ENCODE results near the gene SRRD. TPM values are rescaled to one million over a fixed set of nuclear protein-coding genes. Genes with fewer than 3 reads are reported as not detected.

SRRD gene
- total and polyA plus RNA-seq, 10 donors: 9.9 to 21.1 (median 17.9) TPM

- Histone ChIP-seq H3K27ac (no peak overlapping the region), H3K4me3 (no peak overlapping the region), H3K36me3 (peaks cover 8 to 100% (median 86%) of the 10 kb centered on the region in 6 donors), H3K27me3 (replicated peaks in 1 of 7) (no peaks in the 10 kb centered on the region), H3K9me3 (no peaks in the 10 kb centered on the region), H3K4me1 (peaks cover 0 to 17% (median 3%) of the 10 kb centered on the region in 6 donors)
- no peak for TF ChIP-seq POLR2A (IDR thresholded peaks at IDR 0.05)
- TF ChIP-seq CTCF (IDR thresholded peaks at IDR 0.05 in 8 of 11, conservative IDR thresholded peaks at IDR 0.05 in 3 of 11): no peak
- no peak for TF ChIP-seq POLR2AphosphoS5 (IDR thresholded peaks at IDR 0.05)
- intact Hi-C loops (cut with DNase I; ENCODE audit: low total_unique reads): loop anchor here (10.0 kb wide), 1 partner anchor 67 kb away; no protein-coding TSS in a partner anchor
- WGBS, 5 donors: 89 to 96% (median 94%) methylated on average over 5 of the region's 5 CpGs
- DNase-seq: no peak
Measured at GRCh38 chr22:26462051-26462450, 21.6 kb upstream of the SRRD start.

DNA sequence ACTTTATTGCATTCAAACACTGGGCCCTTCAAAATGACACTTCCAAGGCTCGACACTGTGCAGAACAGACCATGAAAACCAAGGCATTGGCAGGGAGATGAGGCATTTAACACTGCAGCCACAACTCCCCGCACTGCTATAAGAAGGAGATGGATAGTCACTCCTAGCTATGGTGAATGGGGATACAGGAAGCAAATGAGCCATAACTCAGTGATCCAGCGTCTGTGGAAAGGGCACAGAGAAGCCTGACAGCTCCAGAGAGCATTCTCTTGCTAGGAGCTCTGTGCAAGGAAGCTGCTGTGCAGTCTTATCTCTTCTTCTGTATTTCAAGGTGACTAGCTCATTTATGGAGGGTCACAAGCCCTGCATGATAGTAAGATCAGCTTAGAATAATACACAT is 21.0 kb upstream of the SRRD start:
- TF ChIP-seq POLR2AphosphoS5 (IDR thresholded peaks at IDR 0.05) (no peak), POLR2A (IDR thresholded peaks at IDR 0.05) (no peak), CTCF (IDR thresholded peaks at IDR 0.05 in 8 of 11, conservative IDR thresholded peaks at IDR 0.05 in 3 of 11) (no peak)
- DNase-seq: no peak
- no peaks in the 10 kb centered on the region for H3K9me3 ChIP-seq
- no peaks in the 10 kb centered on the region for H3K27me3 ChIP-seq (replicated peaks in 1 of 7)
- WGBS, 5 donors: 87 to 94% (median 90%) methylated on average over 3 of the region's 3 CpGs
- intact Hi-C loops (cut with DNase I; ENCODE audit: low total_unique reads): loop anchor here (10.0 kb wide), 1 partner anchor 68 kb away; no protein-coding TSS in a partner anchor
- peaks cover 0 to 17% (median 3%) of the 10 kb centered on the region in 6 donors for H3K4me1 ChIP-seq
- H3K27ac ChIP-seq: no peak overlapping the region
- H3K36me3 ChIP-seq: peaks cover 3 to 100% (median 86%) of the 10 kb centered on the region in 6 donors
- H3K4me3 ChIP-seq: no peak overlapping the region

DNA sequence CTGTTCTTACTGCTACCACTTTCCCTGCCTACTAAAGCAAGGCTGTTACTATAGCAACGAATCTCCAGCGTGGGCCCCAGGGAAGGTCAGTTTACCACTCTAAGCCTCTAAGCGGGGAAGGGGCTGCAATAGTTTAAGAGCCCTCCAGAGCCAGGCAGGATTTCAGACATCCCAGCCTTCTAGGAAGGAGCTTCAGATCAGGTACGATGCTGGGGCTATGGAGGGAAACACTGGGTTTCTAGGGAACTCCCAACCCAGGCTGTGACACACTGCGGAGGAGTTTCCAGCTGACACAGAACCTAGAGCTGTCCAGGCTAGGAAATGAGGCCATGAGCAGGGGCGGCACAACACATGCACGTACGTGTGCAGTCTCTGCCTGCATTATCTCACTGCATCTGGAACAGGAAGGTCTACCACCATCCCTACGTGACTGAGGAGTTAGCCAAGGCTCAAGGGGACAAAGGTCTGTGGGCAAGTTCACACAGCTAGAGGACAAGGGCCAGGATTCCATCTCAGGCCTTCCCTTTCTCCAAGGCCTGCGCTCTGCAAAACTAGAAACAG is 20.5 kb upstream of the SRRD start:
- 81 to 87% (median 83%) methylated on average over 6 to 10 of the region's 10 CpGs for WGBS, 5 donors
- no peak overlapping the region for H3K4me3 ChIP-seq
- intact Hi-C loops (cut with DNase I; ENCODE audit: low total_unique reads): loop anchor here (10.0 kb wide), 1 partner anchor 68 kb away; no protein-coding TSS in a partner anchor
- DNase-seq: no peak
- peaks cover 2 to 100% (median 86%) of the 10 kb centered on the region in 6 donors for H3K36me3 ChIP-seq
- no peaks in the 10 kb centered on the region for H3K27me3 ChIP-seq (replicated peaks in 1 of 7)
- H3K9me3 ChIP-seq: no peaks in the 10 kb centered on the region
- TF ChIP-seq POLR2AphosphoS5 (IDR thresholded peaks at IDR 0.05) (no peak), POLR2A (IDR thresholded peaks at IDR 0.05) (no peak), CTCF (IDR thresholded peaks at IDR 0.05 in 8 of 11, conservative IDR thresholded peaks at IDR 0.05 in 3 of 11) (no peak)
- H3K27ac ChIP-seq: no peak overlapping the region
- H3K4me1 ChIP-seq: peaks cover 0 to 17% (median 3%) of the 10 kb centered on the region in 6 donors

DNA sequence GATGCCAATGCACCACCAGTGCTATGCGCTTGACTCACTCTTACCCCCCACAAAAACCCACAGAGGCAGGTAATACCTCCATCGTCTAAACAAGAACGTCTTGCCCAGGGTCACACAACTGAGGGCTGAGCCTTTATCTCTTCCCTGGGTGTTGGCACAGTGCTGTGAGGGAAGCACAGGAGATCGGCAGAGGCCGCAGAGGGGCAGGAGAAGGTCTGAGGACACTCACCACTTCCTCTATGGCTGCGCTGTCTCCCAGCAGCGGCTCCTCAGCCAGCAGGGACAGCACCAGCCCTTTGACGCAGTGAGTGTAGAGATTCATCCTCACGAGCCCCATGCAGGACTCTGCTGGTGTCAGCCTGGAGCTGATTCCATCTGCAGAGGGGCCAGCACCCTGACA is 20.0 kb upstream of the SRRD start:
- Histone ChIP-seq H3K4me3 (no peak overlapping the region), H3K4me1 (peaks cover 0 to 17% (median 3%) of the 10 kb centered on the region in 6 donors), H3K27me3 (replicated peaks in 1 of 7) (no peaks in the 10 kb centered on the region), H3K36me3 (peaks cover 2 to 100% (median 86%) of the 10 kb centered on the region in 6 donors), H3K9me3 (no peaks in the 10 kb centered on the region), H3K27ac (no peak overlapping the region)
- 61 to 83% (median 74%) methylated on average over 7 to 9 of the region's 9 CpGs for WGBS, 5 donors
- TF ChIP-seq POLR2A (IDR thresholded peaks at IDR 0.05) (no peak), POLR2AphosphoS5 (IDR thresholded peaks at IDR 0.05) (peak in 1 of 3 donors; percentile 19)
- intact Hi-C loops (cut with DNase I; ENCODE audit: low total_unique reads): loop anchor here (10.0 kb wide), 1 partner anchor 69 kb away; no protein-coding TSS in a partner anchor
- no peak for DNase-seq

All from spleen (tissue), 11 donors.